Measurements from ENCODE around the gene APAF1.

The APAF1 gene

GRCh38 chr12:98674841-98675240 lies 29.8 kb downstream of the APAF1 start:
- DNase-seq, result no peak

- DNase-seq, result no peak
Measured at GRCh38 chr12:98678236-98678945, 33.3 kb downstream of the APAF1 start.

GRCh38 chr12:98678946-98679610 lies 34.0 kb downstream of the APAF1 start:
- no peak for DNase-seq

DNA sequence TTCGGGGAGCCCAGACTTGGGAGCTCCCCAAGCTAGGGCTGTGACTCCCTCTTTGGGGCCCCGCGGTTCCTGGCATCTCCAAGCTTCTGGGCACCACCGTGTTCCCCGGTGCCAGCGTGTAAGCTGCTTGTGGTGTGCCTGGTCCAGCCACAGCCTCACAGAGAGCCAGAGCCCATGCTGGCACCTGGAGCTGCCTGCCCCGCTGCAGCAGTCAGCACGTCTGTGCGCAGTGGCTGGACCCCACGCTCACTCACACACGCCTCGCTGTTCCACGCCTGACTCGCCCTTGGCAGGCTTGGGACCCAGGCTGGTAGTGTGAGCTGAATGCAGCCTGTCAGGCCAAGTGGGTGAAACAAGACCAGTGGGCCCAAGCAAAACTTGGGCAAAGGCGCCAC lies 34.5 kb downstream of the APAF1 start:
- DNase-seq, result no peak

DNA sequence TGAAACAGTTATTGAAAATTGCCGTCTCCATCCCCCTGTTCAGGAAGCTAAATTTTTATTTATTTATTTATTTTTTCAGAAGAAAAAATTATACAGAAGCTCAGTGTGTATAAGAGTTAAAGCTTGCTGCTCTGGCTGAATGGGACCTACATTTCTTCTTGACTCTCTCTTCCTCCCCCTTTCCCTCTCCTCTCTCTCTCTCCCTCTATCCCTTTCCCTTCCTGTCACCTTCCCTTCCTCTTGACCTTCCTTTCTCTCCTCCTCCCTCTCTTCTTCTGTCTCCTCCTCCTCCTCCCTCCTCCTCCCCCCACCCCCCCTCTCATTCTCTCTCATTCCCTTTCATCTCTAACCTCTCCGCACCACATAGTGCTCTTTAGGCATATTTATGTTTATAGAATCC lies 39.1 kb downstream of the APAF1 start:
- DNase-seq, result no peak

- no peak for DNase-seq
Measured at GRCh38 chr12:98686603-98687002, 41.5 kb downstream of the APAF1 start.

DNA sequence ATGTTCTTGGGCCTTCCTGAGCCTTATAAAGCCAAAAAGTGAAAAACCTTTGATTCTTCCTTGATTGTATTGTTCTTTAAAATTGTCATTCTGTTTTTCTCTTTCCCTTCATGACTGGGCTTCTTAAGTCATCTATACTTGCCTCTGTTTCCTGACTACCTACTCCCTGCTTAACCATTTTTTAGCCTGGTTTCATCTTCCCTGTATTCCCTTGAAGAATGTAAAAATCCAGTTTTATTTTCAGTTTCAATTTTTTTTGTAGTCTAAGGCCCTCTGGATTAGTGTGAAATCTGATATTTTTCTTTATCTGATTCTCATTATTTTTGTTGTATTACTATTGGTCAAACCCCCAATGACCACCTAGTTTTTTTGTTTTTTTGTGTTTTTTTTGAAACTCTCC lies 46.3 kb downstream of the APAF1 start:
- no peak for DNase-seq

DNA sequence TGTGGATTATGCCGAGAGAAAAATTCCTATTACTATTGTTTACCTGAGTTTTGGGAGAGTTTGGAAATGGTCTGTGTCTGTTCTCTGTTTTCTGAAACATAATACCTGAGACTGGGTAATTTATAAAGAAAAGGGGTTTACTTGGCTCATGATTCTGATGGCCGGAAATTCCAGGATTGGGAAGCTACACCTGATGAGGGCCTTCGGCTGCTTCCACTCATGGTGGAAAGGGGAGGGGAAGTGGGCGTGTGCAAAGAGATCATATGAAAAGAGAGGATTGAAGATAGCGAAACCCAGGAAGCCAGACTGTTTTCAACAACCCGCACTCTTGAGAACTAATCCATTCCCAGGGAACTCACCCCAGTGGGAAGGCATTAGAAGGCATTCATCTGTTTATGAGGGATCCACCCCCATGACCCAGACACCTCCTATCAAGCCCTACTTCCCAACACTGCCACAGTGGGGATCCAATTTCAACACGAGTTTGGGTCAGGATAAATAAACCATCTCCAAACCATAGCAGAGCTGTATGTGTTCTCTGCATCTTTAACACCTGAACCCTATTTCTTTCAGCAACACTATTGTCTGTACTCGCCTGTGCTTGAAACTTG lies 51.1 kb downstream of the APAF1 start:
- DNase-seq, result no peak

DNA sequence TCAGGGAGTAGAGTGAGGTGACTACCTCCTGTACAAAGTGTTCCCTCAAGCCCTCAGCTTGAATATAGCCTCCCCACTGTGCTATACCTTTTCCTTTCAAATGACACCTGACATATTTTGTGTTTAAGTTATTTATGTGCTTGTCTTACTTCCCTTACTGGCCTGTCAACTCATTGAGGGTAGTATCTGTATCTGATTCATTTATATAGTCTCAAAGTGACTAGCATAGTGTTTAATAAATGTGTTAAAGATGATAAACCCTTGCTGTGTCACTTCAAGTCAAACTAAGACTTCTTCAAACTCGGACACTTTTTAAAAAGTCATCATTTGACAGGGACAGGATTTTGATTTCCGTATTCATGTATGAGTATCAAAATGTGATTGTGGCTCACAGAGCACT lies 52.1 kb downstream of the APAF1 start:
- DNase-seq, result no peak

GRCh38 chr12:98698603-98699463 lies 53.7 kb downstream of the APAF1 start:
- peak; percentile 42 for DNase-seq

DNA sequence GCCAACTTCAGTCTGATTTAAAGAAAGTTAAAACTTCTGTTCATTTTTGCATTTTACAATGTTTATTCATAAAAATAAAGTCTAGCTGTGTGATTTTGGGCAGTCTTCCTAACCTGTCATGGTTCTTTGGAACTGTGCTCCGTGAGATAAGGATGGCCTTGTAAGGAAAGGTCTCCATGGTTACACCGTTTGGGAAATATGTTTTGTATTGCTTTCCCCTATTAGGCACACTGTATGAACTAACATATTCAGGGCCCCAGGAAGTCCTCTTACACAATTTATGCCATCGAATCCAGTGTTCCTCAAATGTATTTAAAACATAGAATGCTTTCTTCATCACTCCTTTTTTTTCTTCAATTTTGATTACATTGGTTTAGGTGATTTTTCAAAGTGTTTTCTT lies 54.5 kb downstream of the APAF1 start:
- DNase-seq, result no peak

- no peak for DNase-seq
Measured at GRCh38 chr12:98701166-98701565, 56.1 kb downstream of the APAF1 start.

DNA sequence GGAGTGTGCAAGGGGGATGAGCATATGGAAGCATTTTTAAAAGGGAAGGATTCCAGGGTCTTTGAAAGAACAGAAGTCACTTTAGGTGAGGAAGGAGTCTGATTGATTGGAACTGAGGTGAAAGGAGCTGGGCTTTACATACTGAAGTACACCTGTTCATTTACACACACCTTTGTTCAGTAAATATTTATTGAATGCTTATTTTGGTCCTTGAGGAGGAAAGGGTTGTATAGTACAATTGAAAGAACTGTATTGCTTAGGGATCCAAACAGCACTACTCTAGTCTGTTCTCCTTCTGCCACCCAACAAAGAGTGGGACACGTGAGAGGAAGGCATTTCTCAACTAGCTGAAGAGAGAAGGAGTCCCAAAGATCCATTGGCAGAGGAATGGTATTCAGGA lies 63.9 kb downstream of the APAF1 start:
- no peak for DNase-seq

DNA sequence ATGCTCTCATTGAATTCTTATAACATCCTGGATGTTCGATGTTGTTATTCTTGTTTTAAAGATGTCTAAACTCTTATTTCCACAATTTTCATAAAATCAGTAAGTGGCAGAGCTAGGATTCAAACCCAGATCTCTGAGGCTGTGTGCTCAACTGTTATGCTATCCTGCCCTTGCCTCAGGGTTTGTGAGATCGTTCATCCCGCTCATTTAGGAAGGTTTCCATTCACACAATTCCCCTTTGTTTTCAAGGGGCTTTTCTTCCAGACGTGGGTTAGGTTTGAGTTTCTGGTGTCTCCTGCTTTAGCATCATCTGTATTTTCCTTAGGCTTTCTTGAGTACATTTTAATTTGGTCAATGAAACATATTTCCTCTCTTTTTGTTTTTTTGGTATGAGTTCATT lies 69.3 kb downstream of the APAF1 start:
- no peak for DNase-seq

- no peak for DNase-seq
Measured at GRCh38 chr12:98719515-98720504, 74.7 kb downstream of the APAF1 start.

GRCh38 chr12:98721204-98721702 lies 76.2 kb downstream of the APAF1 start:
- no peak for DNase-seq

- no peak for DNase-seq
Measured at GRCh38 chr12:98724384-98725155, 79.5 kb downstream of the APAF1 start.

DNA sequence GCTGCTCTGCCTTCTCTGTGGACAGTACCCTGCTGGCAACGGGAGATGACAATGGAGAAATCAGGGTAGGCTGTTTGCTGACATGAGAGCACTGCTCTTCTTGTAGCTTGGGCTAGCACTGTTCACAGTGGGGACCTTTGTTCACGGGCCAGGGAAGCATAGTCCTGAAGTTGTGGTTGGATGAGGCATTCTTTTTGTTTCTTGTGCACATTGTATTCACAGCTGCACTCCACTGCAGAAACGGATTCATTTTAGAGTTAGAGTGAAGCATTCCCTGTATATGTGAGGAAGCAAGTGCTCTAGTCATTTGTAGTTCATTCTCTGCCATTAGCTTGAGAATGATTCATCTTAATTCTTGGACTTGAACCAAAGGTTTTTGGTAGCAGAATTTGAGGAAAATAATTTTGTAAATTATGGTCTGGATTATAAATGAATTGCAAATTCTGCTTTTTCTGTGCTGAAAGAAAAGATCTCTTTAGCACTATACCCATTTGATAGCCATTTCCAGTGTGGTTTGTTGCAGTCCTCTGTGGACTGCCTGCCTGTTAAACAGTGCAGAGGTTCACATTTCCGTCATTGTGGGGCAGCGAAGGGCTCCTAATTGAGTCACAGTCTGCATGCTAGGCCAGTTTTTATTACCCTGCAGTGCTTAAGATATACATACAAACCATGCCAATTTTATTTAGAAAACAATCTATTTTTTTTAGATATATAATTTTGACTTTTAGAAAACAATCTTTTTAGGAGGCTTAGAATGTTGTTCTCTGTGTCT lies 80.6 kb downstream of the APAF1 start:
- peak; percentile 49 for DNase-seq

- no peak for DNase-seq
Measured at GRCh38 chr12:98727196-98727595, 82.1 kb downstream of the APAF1 start.

GRCh38 chr12:98730412-98730811 lies 85.3 kb downstream of the APAF1 start:
- DNase-seq, result no peak

All from CD4-positive, alpha-beta T cell treated with Interleukin-17A for 1 hour (primary cell).